Suppressor macrophage treated with lipopolysaccharide for 4 hours (primary cell): ENCODE data around the gene KCNN1.
"Not testable (repeated sequence)": the region's sequence is repeated elsewhere in the genome, so short reads cannot be mapped to it uniquely, and the experiment has no call there.

Source experiments
- DNase-seq: peaks from one replicate; pipeline ENCODE4 v3.0.0-alpha.2; 2020

Gene KCNN1

DNA sequence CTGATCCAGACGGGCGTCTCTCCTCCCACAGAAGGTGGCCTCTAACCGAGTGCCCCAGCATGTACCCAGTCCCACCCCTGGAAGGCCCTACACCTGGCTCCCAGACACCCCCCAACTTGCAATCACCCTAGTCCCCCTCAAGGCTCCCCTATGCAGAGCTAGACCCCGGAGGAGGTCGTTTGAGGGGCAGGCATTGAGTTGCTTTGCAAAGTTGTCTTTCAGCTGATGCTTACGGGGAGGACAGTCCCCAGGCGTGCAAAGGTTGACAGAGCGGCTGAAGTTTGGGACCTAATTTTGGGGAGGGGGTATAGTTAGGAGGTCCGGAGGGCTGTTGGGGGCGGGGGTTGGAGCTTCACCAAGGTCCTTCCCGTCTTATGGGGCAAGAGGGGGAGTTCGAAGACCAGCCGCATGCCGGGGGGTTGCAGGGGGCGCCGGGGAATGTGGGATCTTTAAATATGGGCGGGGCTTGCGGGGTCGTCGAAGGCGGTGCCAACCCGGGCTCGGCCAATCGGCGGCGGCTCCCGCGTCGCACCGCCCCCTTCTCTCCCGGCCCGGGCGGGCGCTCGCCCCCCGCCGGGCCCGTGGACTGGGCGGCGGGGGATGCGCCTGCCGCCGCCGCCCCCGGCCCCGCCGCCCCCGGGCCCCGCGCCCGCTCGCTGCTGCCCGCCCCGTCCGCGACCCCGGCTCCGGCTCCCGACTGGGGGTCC is at the start of gene KCNN1:
Gene KCNN1 (plus strand): TSS at position 558 of the 707 bp plus-strand sequence. CDS start 6,782 bp downstream, outside the sequence.
- DNase-seq, result no peak

DNA sequence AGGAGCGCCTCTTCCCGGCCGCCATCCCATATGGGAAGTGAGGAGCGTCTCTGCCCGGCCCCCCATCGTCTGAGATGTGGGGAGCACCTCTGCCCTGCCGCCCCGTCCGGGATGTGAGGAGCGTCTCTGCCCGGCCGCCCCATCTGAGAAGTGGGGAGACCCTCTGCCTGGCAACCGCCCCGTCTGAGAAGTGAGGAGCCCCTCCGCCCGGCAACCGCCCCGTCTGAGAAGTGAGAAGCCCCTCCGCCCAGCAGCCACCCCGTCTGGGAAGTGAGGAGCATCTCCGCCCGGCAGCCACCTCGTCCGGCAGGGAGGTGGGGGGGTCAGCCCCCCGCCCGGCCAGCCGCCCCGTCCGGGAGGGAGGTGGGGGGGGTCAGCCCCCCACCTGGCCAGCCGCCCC is 48.8 kb upstream of the KCNN1 start:
- DNase-seq, result not testable (repeated sequence)

GRCh38 chr19:17919122-17919521 is 47.8 kb upstream of the KCNN1 start:
- DNase-seq, result not testable (repeated sequence)

- no peak for DNase-seq
These were observed 46.4 kb upstream of the KCNN1 start for GRCh38 chr19:17920527-17920926.

DNA sequence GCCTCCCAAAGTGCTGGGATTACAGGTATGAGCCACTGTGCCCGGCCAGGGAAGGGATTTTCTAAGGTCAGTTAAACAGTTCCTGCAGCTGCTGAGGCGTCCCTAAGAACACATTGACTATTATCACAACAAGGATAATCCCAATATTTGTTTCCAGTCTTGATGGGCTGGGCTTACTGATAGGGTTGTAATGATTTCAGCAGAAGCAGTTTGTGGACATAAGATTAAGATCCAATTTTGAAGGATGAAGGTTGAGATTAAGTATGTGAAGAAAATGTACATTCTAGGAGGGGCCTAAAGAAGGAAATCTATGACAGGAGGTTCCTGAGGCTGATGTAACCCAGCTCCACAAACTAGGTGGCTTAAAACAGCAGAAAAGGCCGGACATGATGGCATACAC is 44.8 kb upstream of the KCNN1 start:
- DNase-seq, result no peak

- no peak for DNase-seq
These were observed 40.9 kb upstream of the KCNN1 start for GRCh38 chr19:17926044-17926443.

DNA sequence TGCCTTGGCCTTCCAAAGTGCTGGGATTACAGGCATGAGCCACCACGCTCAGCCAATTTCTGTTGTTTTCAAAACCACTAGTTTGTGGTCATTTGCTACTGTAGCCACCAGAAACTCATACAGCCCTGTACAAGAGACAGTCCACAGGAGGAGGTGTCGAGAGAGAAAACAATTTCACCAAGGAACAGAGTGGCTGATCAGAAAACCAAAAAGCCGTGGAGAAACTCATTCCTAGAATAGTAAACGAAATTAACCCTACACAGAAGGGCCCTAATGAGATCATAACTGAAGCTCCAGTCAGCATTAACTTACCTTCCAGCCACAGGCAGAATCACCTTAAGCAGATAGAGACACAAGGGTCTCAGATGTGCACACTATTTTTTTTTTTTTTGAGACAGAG is 37.9 kb upstream of the KCNN1 start:
- DNase-seq, result no peak

DNA sequence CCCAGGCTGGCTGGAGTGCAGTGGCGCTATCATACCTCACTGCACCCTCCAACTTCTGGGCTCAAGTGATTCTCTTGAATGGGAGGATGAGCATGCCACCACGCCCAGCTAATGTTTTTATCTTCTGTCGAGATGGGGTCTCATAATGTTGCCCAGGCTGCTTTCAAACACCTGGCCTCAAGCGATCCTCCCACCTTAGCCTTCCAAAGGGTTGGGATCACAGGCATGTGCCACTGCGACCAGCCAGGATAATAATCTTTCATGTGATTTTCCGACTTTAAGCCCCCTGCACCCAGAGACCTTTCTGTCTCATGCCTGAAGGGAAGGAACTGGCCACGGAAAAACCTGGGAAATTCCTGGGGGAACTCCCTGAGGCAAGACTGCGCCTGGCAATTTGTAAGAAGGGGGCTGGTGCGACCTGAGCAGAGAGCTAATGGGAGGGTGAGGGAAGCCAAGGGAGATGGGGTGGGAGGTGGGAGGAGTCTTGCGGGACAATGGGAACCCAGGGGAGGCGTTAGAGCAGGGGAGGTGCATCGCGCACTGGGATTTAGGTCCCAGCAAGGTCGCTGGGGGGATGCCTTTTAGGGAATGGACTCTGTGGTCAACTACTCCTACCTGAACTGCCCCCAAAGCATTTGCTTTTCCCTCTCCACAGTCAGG is 35.2 kb upstream of the KCNN1 start:
- peak; percentile 53 for DNase-seq

DNA sequence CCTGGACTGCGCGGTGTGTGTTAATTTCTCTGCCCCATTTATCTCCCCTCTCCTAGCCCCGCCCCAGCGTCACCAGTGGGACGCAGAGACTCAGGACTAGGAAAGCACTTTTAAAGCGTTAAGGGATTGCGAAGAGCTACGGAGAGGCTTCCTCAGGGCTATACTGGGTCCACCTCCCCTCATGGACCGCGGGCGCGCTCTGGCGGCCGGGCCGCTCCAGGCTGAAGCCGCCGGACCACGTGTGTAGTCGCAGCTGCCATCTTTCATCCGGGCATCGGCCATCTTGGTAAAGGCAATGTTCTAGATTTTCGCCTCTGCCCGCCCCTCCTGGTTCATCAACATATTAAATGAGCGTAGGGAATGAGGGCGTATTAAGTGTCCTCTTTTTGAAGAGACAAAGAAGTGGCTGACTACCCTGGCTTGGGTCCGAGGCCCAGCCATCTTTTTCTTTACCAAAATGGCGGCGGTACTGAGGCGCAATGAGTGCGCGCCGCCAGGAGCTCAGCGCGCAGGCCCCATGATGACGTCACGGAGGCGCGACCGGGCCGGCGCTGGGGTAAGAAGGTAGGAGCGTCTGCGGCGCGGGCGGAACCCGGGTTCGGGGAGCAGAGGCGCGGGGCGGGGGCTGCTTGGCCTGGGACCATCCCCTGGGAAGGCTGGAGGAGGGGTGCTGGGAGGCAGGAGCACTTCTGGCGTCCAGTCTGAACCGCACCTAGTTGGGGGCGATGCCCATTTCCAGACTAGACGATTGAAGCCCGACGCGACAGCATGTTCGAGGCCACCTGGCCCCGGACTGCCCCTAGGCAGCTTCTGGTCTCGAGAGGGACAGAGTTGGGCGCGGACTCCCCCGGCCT is 34.2 kb upstream of the KCNN1 start, which contains the start of gene CCDC124:
Gene CCDC124 (plus strand): TSS at position 531 of the 854 bp plus-strand sequence. CDS start 3,406 bp downstream, outside the sequence.
- peak; percentile 97 for DNase-seq

GRCh38 chr19:17933414-17934129 is 33.3 kb upstream of the KCNN1 start:
- DNase-seq, result no peak

DNA sequence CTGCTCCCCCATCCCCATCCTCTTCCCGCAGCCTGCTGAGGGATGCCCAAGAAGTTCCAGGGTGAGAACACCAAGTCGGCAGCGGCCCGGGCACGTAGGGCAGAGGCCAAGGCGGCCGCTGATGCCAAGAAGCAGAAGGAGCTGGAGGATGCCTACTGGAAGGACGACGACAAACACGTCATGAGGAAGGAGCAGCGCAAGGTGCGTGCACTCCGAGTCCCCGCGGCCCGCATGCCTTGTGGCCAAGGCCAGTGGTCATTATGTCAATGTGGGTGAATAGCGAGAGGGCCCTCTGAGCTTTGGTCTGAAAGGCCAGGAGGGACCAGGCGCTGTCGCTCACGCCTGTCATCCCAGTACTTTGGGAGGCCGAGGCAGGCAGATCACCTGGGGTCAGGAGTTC is 30.5 kb upstream of the KCNN1 start:
- no peak for DNase-seq

- DNase-seq, result no peak
These were observed 29.5 kb upstream of the KCNN1 start for GRCh38 chr19:17937371-17937900.

GRCh38 chr19:17938092-17938845 is 28.6 kb upstream of the KCNN1 start:
- DNase-seq, result peak; percentile 84

DNA sequence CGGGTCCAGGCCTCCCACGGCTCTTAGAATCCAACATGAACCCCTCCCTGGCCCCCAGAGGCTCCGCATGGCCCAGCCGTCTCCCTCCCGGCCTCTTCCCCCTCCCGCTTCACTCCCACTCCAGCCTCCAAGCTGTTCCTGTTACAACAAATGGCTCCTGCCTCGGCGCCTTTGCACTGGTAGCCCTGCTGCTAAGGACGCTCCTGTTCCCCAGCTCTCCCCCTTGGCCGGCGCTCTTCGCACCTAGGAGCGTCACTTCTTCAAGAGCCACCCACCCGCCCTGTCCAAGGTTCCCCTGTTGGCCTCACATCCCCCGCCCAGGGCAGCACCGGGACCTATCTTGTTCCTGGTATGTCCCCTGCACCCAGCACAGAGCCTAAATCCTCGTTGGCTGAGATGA is 24.7 kb upstream of the KCNN1 start:
- no peak for DNase-seq

DNA sequence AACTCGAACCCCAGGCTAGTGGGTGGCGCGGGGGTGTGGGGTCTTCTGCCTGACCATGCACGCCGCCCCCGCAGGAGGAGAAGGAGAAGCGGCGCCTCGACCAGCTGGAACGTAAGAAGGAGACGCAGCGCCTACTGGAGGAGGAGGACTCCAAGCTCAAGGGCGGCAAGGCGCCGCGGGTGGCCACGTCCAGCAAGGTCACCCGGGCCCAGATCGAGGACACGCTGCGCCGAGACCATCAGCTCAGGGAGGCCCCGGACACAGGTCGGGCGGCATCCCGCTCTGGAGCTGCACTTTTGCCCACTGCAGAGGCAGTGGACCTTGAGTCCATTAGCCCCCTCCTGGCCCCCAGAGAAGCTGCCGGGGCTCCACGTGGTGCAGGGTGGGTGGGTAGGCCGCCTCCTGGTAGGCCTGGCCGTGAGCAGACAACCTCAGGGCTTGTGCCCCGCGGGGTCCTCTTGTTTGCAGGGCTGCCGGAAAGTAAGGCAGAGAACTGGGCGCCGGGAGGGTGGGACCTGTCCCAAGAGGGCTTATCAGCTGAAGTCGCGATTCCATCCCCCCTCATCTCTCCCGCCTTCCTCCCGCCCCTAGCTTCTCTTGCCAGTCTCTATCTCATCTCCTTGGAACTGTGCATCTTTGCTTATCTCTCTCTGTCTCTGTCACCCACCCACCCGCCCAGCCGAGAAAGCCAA is 24.2 kb upstream of the KCNN1 start:
- DNase-seq, result no peak

- DNase-seq, result no peak
These were observed 23.4 kb upstream of the KCNN1 start for GRCh38 chr19:17943274-17944221.

- DNase-seq, result no peak
These were observed 22.6 kb upstream of the KCNN1 start for GRCh38 chr19:17944301-17944700.

- DNase-seq, result no peak
These were observed 19.7 kb upstream of the KCNN1 start for GRCh38 chr19:17946965-17947784.
